A549 (cell line): ENCODE measurements around the gene AQP7. TPM values are rescaled to one million over a fixed set of nuclear protein-coding genes. Genes with fewer than 3 reads are reported as not detected.

Experiments used
- ATAC-seq, 2 experiments: fragments of 200-7000 bp in 1 of 2; fragments of >200 bp in 1 of 2; cut with Nextera tagmentation in 1 of 2; cut with Tn5 transposase in 1 of 2; 3 replicates each; pipeline versions ENCODE4 v1.8.0 to v1.9.1; 2018 to 2020; ENCODE audit warnings: mild to moderate bottlenecking in 1 of 2, moderate library complexity in 1 of 2
- CTCF ChIA-PET: fragments of 300-600 bp; sonication (Branson Sonifier 250); formaldehyde crosslinking; extraction: SDS; loops from one replicate; lab custom pipeline; 2021; ENCODE audit warnings: antibody characterized with exemption, inconsistent platforms; lab: Yijun Ruan, JAX
- POLR2A ChIA-PET: fragments of 350-600 bp; formaldehyde crosslinking; extraction: SDS; loops from one replicate; lab custom pipeline; 2021; ENCODE audit warnings: antibody characterized with exemption, inconsistent platforms; lab: Yijun Ruan, JAX
- DNase-seq, 2 experiments: peaks; one replicate each; pipeline versions ENCODE4 v3.0.0 to v3.0.0-alpha.2; 2011 to 2016; ENCODE audit warnings: low read depth in 1 of 2, low spot score in 1 of 2
- FAIRE-seq: peaks from 2 replicates; lab custom pipeline; 2011; peaks lifted over from hg19 to GRCh38; lab: Jason Lieb, UNC
- H3K27ac ChIP-seq, 2 experiments: fragments of >200 bp; sonication (Bioruptor Twin); formaldehyde crosslinking; 3 replicates each; pipeline ENCODE4 v1.5.1; 2016 to 2017
- H3K4me1 ChIP-seq: fragments of >200 bp; sonication (Bioruptor Twin); formaldehyde crosslinking; 3 replicates; pipeline ENCODE4 v1.6.1; 2016
- H3K4me2 ChIP-seq: fragments of >200 bp; sonication (Bioruptor Twin); formaldehyde crosslinking; 3 replicates; pipeline ENCODE4 v1.6.1; 2016
- H3K4me3 ChIP-seq: fragments of >200 bp; sonication (Bioruptor Twin); formaldehyde crosslinking; 3 replicates; pipeline ENCODE4 v1.5.1; 2016
- H3K9me3 ChIP-seq: fragments of >200 bp; sonication (Bioruptor Twin); formaldehyde crosslinking; 3 replicates; pipeline ENCODE4 v1.6.1; 2016
- BHLHE40 ChIP-seq: IDR thresholded peaks from 2 replicates; pipeline ENCODE4 v1.6.1; 2012; ENCODE audit warnings: low read depth, low read length, inconsistent platforms
- CBX2 ChIP-seq: fragments of 200-600 bp; sonication (generic); IDR thresholded peaks from 2 replicates; pipeline ENCODE4 v1.6.1; 2016; ENCODE audit warnings: low read depth, mild to moderate bottlenecking, borderline replicate concordance
- CEBPB ChIP-seq, 2 experiments: fragments of >200 bp in 1 of 2; sonication (Bioruptor Twin) in 1 of 2; formaldehyde crosslinking in 1 of 2; IDR thresholded peaks; 2 replicates each; pipeline ENCODE4 v1.6.1; 2012 to 2016
- CHD2 ChIP-seq: fragments of 150-350 bp; IDR thresholded peaks from 2 replicates; pipeline ENCODE4 v1.6.1; 2014; ENCODE audit warnings: low read length; ENCODE audit not compliant: partially characterized antibody
- EHF ChIP-seq: fragments of 250-450 bp; sonication (Bioruptor Pico); IDR thresholded peaks from 2 replicates; pipeline ENCODE4 v1.5.0; 2020; ENCODE audit warnings: mild to moderate bottlenecking
- EP300 ChIP-seq, 2 experiments: fragments of >200 bp; sonication (Bioruptor Twin); formaldehyde crosslinking; IDR thresholded peaks; 2 replicates in 1 of 2; 3 replicates in 1 of 2; pipeline ENCODE4 v1.6.1; 2016 to 2017
- FOSB ChIP-seq: fragments of 250-450 bp; sonication (Bioruptor Pico); IDR thresholded peaks from 2 replicates; pipeline ENCODE4 v1.5.0; 2020; ENCODE audit warnings: mild to moderate bottlenecking, moderate library complexity
- JUNB ChIP-seq: fragments of >200 bp; sonication (Bioruptor Twin); formaldehyde crosslinking; IDR thresholded peaks from 2 replicates; pipeline ENCODE4 v1.6.1; 2016
- KDM1A ChIP-seq: fragments of 200-600 bp; sonication (generic); IDR thresholded peaks from 2 replicates; pipeline ENCODE4 v1.6.1; 2016; ENCODE audit warnings: low read depth, mild to moderate bottlenecking
- RCOR1 ChIP-seq: fragments of 150-350 bp; IDR thresholded peaks from 2 replicates; pipeline ENCODE4 v1.6.1; 2014; ENCODE audit warnings: antibody characterized with exemption, low read length, low read depth
- RFX5 ChIP-seq: fragments of 450-650 bp; IDR thresholded peaks from 2 replicates; pipeline ENCODE4 v1.7.1; 2014; ENCODE audit warnings: antibody characterized with exemption, mild to moderate bottlenecking, moderate library complexity
- SMC3 ChIP-seq: fragments of >200 bp; sonication (Bioruptor Twin); formaldehyde crosslinking; IDR thresholded peaks from 3 replicates; pipeline ENCODE4 v1.6.1; 2018; ENCODE audit warnings: inconsistent platforms
- ZSCAN20 ChIP-seq: fragments of 250-450 bp; sonication (Bioruptor Pico); IDR thresholded peaks from 2 replicates; pipeline ENCODE4 v1.8.0; 2022; ENCODE audit warnings: mild to moderate bottlenecking, moderate library complexity
- WGBS: methylation state at CpG from one replicate; pipeline ENCODE4 v1.1.6; 2017; ENCODE audit errors: missing lambda C conversion rate; 5-methylcytosine and 5-hydroxymethylcytosine counted together
- polyA plus RNA-seq, 4 experiments: library from polyadenylated mRNA; depleted of rRNA in 3 of 4; stranded (reverse); fragments of >200 nt; fragmentation: RNase III in 1 of 4; extraction: RNeasy Plus Mini Kit Qiagen cat#74134 plus additional on column Dnase treatment in 1 of 4; gene quantifications; 2 replicates in 3 of 4; 3 replicates in 1 of 4; pipeline ENCODE4 v1.2.3, GENCODE V29; 2011 to 2017
- TF ChIP-seq, protein P1 (sequence below): fragments of 250-450 bp; sonication (Bioruptor Pico); IDR thresholded peaks from 2 replicates; pipeline ENCODE4 v1.5.0; 2021; ENCODE audit warnings: mild to moderate bottlenecking, moderate library complexity, borderline replicate concordance
- TF ChIP-seq, protein P2 (sequence below): fragments of 150-350 bp; IDR thresholded peaks from 2 replicates; pipeline ENCODE4 v1.6.1; 2014; ENCODE audit warnings: low read depth, mild to moderate bottlenecking, low read length
- TF ChIP-seq, protein P3 (sequence below): IDR thresholded peaks from 2 replicates; pipeline ENCODE4 v1.6.1; 2012; ENCODE audit warnings: low read depth, borderline replicate concordance
- TF ChIP-seq, protein P4 (sequence below): fragments of >200 bp; sonication (Bioruptor Twin); formaldehyde crosslinking; IDR thresholded peaks from 3 replicates; pipeline ENCODE4 v1.5.1; 2016

The AQP7 gene
- polyA plus RNA-seq, 2 of the 4 experiments (the other 2 are of a cell fraction): 0.61 to 1.1 TPM

DNA sequence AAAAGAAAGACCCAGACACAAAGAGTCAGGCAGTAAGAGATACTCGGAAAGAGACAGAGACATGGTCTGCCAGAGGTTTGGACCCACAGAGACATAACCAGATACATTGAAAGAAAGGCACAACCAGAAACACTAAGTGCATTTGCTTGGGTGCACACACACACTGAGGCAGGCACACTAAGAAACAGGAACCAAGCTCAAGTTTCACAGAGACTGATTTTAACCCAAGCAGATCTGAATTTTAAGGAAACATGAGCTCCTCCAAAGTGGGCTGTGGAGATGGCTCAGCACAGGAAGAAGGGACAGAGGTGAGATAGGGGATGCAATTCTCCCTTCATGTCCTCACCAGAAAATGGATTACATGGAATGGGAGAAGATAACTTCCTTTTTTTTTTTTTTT is 35.5 kb upstream of the AQP7 start:
- Histone ChIP-seq H3K4me2 (no peak overlapping the region), H3K4me1 (peaks cover 46% of the 10 kb centered on the region), H3K9me3 (no peaks in the 10 kb centered on the region), H3K4me3 (no peak overlapping the region), H3K27ac (peak overlapping the region in 1 of 2 experiments; percentile 2; a peak in 1 of 6 replicates)
- FAIRE-seq: no peak
- DNase-seq: no peak
- no peak for TF ChIP-seq ZSCAN20 (CRISPR knock-in tag)
- CTCF ChIA-PET: interaction anchor here (0.9 to 41.9 kb wide), 3 partner anchors 8 to 28 kb away, joined by 3 to 834 read pairs (median 38); partner anchors contain the start of genes AQP3 and NOL6
- ATAC-seq: no peak
- POLR2A ChIA-PET: no interaction called here
- whole genome bisulfite sequencing: 91% methylated on average over 1 of the region's 1 CpG

DNA sequence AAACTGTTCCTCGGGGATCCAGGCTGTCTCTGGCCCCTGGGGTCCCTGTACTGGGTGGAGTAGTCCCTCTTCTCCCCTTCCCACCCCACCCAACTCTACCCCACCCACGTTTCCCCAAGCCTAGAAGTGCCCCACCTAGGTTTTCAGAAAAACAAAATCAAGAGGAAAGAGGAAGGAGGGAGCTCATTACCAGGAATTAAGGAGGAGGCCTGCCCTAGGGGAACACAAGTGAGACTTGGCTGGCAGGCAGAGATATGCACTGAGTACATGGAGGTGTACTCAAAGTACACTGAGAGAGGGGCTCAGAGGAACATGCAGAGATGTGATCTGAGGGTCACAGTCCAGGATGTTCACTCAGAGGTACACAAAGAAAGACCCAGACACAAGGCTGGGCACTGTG is 34.8 kb upstream of the AQP7 start:
- Histone ChIP-seq H3K4me3 (no peak overlapping the region), H3K4me1 (peaks cover 39% of the 10 kb centered on the region), H3K4me2 (no peak overlapping the region)
- POLR2A ChIA-PET: interaction anchor here (0.6 to 0.7 kb wide), 2 partner anchors 9 to 511 kb away, joined by 3 to 7 read pairs; no protein-coding TSS in a partner anchor
- DNase-seq (no peak), ATAC-seq (no peak)
- WGBS: 40% methylated on average over 2 of the region's 2 CpGs
- CTCF ChIA-PET: interaction anchor here (0.6 to 41.9 kb wide), 3 partner anchors 22 to 162 kb away, joined by 3 to 834 read pairs (median 38); partner anchors contain the start of genes AQP3 and NOL6
- TF ChIP-seq EP300 (IDR thresholded peaks at IDR 0.05): no peak
- TF ChIP-seq SMC3: no peak
- no peak for TF ChIP-seq RFX5
- TF ChIP-seq BHLHE40: no peak
- no peak for TF ChIP-seq CBX2
- TF ChIP-seq KDM1A: no peak
- no peak for TF ChIP-seq EHF (CRISPR knock-in tag)
- TF ChIP-seq, protein P1, sequence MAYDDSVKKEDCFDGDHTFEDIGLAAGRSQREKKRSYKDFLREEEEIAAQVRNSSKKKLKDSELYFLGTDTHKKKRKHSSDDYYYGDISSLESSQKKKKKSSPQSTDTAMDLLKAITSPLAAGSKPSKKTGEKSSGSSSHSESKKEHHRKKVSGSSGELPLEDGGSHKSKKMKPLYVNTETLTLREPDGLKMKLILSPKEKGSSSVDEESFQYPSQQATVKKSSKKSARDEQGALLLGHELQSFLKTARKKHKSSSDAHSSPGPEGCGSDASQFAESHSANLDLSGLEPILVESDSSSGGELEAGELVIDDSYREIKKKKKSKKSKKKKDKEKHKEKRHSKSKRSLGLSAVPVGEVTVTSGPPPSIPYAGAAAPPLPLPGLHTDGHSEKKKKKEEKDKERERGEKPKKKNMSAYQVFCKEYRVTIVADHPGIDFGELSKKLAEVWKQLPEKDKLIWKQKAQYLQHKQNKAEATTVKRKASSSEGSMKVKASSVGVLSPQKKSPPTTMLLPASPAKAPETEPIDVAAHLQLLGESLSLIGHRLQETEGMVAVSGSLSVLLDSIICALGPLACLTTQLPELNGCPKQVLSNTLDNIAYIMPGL: no peak
- no peak for TF ChIP-seq CHD2
- TF ChIP-seq, protein P2, sequence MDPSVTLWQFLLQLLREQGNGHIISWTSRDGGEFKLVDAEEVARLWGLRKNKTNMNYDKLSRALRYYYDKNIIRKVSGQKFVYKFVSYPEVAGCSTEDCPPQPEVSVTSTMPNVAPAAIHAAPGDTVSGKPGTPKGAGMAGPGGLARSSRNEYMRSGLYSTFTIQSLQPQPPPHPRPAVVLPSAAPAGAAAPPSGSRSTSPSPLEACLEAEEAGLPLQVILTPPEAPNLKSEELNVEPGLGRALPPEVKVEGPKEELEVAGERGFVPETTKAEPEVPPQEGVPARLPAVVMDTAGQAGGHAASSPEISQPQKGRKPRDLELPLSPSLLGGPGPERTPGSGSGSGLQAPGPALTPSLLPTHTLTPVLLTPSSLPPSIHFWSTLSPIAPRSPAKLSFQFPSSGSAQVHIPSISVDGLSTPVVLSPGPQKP: no peak
- no peak for TF ChIP-seq FOSB (CRISPR knock-in tag)
- no peak for TF ChIP-seq RCOR1
- TF ChIP-seq JUNB: no peak
- TF ChIP-seq, protein P3, sequence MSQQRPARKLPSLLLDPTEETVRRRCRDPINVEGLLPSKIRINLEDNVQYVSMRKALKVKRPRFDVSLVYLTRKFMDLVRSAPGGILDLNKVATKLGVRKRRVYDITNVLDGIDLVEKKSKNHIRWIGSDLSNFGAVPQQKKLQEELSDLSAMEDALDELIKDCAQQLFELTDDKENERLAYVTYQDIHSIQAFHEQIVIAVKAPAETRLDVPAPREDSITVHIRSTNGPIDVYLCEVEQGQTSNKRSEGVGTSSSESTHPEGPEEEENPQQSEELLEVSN: no peak
- TF ChIP-seq, protein P4, sequence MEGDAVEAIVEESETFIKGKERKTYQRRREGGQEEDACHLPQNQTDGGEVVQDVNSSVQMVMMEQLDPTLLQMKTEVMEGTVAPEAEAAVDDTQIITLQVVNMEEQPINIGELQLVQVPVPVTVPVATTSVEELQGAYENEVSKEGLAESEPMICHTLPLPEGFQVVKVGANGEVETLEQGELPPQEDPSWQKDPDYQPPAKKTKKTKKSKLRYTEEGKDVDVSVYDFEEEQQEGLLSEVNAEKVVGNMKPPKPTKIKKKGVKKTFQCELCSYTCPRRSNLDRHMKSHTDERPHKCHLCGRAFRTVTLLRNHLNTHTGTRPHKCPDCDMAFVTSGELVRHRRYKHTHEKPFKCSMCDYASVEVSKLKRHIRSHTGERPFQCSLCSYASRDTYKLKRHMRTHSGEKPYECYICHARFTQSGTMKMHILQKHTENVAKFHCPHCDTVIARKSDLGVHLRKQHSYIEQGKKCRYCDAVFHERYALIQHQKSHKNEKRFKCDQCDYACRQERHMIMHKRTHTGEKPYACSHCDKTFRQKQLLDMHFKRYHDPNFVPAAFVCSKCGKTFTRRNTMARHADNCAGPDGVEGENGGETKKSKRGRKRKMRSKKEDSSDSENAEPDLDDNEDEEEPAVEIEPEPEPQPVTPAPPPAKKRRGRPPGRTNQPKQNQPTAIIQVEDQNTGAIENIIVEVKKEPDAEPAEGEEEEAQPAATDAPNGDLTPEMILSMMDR: no peak
- TF ChIP-seq, all 56 proteins: peak for 0
- Histone ChIP-seq H3K9me3 (no peaks in the 10 kb centered on the region), H3K27ac (peak overlapping the region; percentile 2 to 3; a peak in 3 of 6 replicates)
- no peak for FAIRE-seq

DNA sequence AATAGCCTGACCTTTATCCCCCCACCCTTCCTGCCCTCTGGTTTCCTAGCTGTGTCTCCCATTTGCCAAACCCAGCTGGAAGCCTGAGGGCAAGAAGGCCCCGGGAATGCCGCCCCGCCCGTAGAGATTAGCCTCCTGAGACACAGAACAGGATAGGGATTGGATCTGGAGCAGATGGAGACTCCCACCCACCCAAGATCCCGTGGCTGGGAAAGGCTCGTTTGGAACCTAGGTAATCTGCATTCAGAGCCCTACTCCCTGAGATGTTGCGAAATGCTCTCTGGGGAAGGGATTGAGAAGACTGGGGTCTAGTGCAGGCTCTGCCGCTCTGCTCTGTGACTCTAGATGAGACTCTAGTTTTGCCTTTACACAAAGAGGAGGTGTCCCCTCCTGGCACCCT is 34.1 kb upstream of the AQP7 start:
- ChIA-PET POLR2A (no interaction called here), CTCF (interaction anchor here (6.2 to 41.9 kb wide), 2 partner anchors 21 to 30 kb away, joined by 38 to 834 read pairs; partner anchors contain the start of genes AQP3 and NOL6)
- Histone ChIP-seq H3K27ac (peak overlapping the region; percentile 2 to 12; a peak in 4 of 6 replicates), H3K4me1 (peaks cover 40% of the 10 kb centered on the region), H3K4me3 (no peak overlapping the region), H3K9me3 (no peaks in the 10 kb centered on the region), H3K4me2 (peak overlapping the region; percentile 19; the same call in 2 of the 3 replicates)
- FAIRE-seq: no peak
- no peak; a peak in 2 of 6 replicates for ATAC-seq
- 58% methylated on average over 8 of the region's 8 CpGs for WGBS
- TF ChIP-seq FOSB (CRISPR knock-in tag): no peak
- peak; percentile 73 to 77; a peak in 3 of 4 replicates for TF ChIP-seq CEBPB (IDR thresholded peaks at IDR 0.05)
- DNase-seq: no peak
